NCI-H2107 treated with DMSO at 0.1 percent for 48 hours (cell line): ENCODE measurements around the gene SS18L1.

Experiments
- DNase-seq: peaks from one replicate; lab custom pipeline; 2025; ENCODE audit not compliant: unreplicated experiment; lab: John Stamatoyannopoulos, UW

Gene SS18L1

GRCh38 chr20:62208795-62209755 is 65.5 kb downstream of the SS18L1 start:
- no peak for DNase-seq

GRCh38 chr20:62209850-62210495 is 66.4 kb downstream of the SS18L1 start:
- no peak for DNase-seq

- peak; percentile 59 for DNase-seq
Measured at GRCh38 chr20:62210496-62210855, 66.9 kb downstream of the SS18L1 start.

DNA sequence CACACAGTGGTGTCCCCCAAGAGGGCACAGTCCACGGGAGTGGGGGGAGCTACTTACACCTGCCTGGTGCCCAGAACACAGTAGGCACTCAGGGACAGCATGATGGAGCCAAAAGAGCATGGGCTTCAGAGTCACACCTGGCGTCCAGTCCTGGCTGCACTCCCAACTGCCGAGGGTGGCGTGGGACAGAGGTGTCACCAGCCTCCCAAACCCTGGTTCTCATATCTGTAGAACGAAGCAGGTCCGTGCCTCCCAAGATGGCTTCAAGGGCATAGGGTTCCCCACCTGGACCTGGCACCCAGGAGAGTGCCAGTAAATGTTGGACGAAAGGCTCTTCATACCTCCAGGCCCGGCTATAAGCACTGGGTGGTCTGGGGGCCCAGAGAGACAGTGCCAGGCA is 67.6 kb downstream of the SS18L1 start:
- DNase-seq, result no peak

DNA sequence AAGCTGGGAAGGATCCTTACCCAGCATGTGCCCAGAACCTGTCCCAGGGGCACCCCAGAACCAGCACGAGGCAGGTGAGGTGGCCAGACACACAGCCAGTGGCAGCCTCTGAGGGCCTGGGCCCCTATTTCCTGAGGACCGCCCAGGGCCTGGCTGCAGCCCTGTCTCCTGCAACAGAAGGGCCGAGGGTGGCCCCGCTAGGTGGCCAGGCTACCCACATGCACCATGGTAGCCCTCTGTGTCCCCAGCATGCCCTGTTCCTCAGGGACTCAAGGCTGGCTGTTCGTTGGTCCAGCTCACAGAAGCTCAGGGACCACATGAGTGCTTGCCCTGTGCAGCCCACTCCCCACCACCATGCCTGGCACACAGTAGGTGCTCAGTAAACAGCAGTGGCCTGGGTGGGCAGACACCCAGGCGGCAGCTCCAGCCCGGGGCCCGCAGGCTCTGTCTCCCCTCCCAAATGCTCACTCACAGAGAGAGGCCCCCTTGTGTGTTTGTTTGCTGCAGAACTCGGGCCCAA is 68.3 kb downstream of the SS18L1 start:
- no peak for DNase-seq

GRCh38 chr20:62212299-62212698 is 68.7 kb downstream of the SS18L1 start:
- no peak for DNase-seq

GRCh38 chr20:62214067-62214466 is 70.5 kb downstream of the SS18L1 start:
- peak; percentile 46 for DNase-seq

DNA sequence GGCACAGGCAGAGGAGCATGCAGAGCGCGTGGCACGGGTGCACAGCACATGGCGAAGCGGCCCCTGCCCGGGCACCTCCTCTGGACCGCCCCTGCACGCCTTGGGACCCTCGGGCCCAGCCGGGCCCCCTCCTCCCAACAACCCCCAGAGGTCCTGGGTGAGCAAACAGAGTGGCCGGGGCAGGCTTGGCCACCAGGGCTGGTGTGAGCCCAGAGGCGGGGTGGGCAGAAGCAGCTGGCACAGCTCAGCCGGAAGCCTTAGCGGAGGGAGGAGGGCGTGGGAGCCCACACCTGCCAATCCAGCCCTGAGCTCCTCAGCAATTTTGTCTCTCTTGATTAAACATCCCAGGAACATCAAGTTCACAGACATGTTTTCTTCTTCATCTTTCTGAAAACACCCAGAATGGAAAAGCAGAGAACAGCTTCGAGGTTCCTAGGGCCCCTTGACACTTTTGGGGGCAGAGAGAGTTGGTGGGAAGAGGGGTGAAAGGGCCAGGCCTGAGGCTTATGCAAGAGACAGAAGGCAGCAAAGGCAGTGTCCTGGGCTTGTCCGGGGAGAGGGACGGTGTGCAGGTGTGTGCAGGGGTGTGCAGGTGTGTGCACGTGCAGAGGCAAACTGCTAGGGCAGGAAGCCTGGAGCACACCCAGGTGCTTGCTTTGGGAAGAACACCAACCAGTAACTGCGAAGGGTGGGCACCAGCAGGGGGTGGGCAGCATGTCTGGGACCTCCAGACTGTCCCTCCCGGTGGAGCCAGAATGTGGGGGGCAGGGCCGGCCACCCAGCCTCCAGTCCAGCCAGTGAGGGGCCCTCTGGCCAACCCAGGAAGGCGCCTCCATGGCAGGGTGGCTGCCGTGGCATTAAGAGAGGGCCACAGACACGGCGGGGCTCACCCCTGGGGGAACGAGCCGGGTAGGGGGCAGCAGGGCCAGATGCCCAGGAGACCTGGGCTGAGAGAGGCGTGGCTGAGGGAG is 71.7 kb downstream of the SS18L1 start:
- no peak for DNase-seq

DNA sequence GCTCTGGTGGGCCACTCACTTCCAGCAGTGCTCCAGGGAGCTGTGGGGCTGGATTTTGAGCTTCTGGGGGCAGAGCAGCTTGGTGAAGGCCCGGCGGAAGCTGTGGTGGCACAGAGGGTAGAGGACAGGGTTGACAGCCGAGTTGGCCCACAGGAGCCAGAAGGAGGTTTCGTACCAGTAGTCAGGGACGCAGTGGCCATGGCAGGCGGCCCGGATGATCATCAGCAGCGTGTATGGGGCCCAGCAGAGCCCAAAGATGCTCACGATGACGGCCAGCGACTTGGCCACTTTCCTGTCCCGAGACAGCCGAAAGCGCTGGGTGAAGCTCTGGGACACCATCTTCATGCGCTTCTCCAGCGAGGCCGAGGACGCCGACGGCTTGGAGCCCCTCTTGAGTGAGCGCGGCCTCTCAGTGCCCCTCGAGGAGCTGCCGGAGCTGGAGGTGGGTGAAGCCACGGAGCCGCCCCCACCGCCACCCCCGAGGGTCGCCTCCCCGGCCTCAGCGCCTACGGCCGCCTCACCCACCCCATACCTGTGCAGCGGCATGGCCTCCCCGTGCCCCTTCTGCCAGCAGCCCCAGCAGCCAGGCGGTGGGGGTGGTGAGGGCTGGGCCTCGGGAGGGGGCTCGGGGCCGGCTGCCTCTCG is 72.5 kb downstream of the SS18L1 start:
- no peak for DNase-seq

- DNase-seq, result no peak
Measured at GRCh38 chr20:62216636-62217566, 73.3 kb downstream of the SS18L1 start.

- DNase-seq, result no peak
Measured at GRCh38 chr20:62217913-62218773, 74.6 kb downstream of the SS18L1 start.

DNA sequence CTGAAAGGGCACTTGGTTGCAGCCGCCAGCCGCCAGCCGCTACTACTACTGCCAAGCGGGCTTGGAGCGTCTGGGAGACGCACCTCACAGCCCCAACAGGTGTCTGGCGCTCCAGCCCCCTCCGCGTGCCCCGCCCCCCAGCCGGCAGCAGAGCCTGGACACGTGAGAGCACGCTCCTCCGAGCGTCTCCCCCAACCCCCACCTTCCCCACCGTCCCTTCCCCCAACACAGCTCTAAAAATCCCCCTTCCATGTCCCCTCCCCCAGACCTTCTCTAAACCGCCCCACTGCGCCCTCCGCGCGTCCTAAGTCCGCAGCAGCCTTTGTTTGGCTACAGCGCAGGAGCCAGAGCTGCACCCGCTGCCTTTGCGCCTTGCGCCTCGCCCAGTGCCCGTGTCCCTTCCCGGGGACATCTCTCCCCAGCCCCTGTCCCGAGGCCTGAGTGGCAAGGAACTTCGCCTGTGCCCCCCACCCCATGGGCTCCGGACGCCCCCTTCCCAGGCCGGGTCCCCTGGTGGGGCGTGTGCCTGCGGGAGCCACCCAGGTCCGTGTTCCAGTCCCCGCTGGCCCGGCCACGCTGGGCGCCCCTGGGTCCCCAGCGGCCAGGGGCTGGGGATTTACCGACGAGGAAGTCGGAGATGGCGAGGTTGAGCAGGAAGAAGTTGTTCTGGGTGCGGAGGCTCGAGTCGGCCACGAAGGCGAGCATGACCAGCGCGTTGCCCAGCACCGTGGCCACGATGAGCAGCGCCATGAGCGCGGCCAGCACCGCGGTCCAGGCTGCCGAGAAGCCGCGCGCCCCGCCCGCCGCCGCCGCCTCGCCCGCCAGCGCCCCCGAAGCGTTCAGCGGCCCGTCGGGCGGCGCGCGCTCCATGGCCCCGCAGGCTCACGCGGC is 75.8 kb downstream of the SS18L1 start:
- no peak for DNase-seq

- no peak for DNase-seq
Measured at GRCh38 chr20:62219992-62220665, 76.6 kb downstream of the SS18L1 start, which contains the start of gene HRH3. HRH3 (minus strand) TSS chr20:62220278; CDS start chr20:62219970, 308 bp downstream.

- no peak for DNase-seq
Measured at GRCh38 chr20:62220666-62221568, 77.3 kb downstream of the SS18L1 start.

GRCh38 chr20:62222266-62222850 is 78.8 kb downstream of the SS18L1 start:
- no peak for DNase-seq
